HCT116 (cell line): ENCODE results near the gene EHD1. TPM values are rescaled to one million over a fixed set of nuclear protein-coding genes. Genes with fewer than 3 reads are reported as not detected.

Experiments
- ATAC-seq: fragments of 200-7000 bp; cut with Tn5 transposase; 2 replicates; pipeline ENCODE4 v1.9.1; 2020; ENCODE audit warnings: mild to moderate bottlenecking, moderate library complexity
- BruUV-seq: library from RNA; stranded (reverse); fragments of 400-500 nt; replicated peaks from 2 replicates; lab custom pipeline; 2021; lab: Mats Ljungman, UMichigan
- CTCF ChIA-PET: fragments of 300-600 bp; sonication (Branson Sonifier 250); formaldehyde crosslinking; loops from one replicate; lab custom pipeline; 2021; ENCODE audit warnings: antibody characterized with exemption; lab: Charles Lee
- POLR2A ChIA-PET: fragments of 300-600, 350-600 bp; sonication (Branson Sonifier 250); formaldehyde crosslinking; loops from one replicate; lab custom pipeline; 2021; ENCODE audit warnings: antibody characterized with exemption; lab: Charles Lee
- RAD21 ChIA-PET, 2 experiments: fragments of 300-600 bp; sonication (Branson Sonifier 250); formaldehyde crosslinking; loops; one replicate each; lab custom pipeline; 2023; ENCODE audit warnings: low total read pairs in 2 of 2; ENCODE audit not compliant: uncharacterized antibody in 2 of 2, unreplicated experiment in 2 of 2, low non-redundant PET in 1 of 2; lab: Charles Lee
- DNase-seq: peaks from one replicate; pipeline ENCODE4 v3.0.0-alpha.2; 2010; ENCODE audit warnings: low read depth, low spot score
- H2AFZ ChIP-seq: fragments of 200-600 bp; shearing (Covaris generic), sonication (generic); 2 replicates; pipeline ENCODE4 v1.6.1; 2017; ENCODE audit warnings: low read depth, mixed run types, mixed read lengths, antibody characterized with exemption, low read length; ENCODE audit not compliant: poor library complexity, severe bottlenecking
- H3K27ac ChIP-seq: 2 replicates; pipeline ENCODE4 v1.5.1; 2012; ENCODE audit warnings: low read depth, low read length
- H3K27me3 ChIP-seq: fragments of 200-600 bp; sonication (generic); 2 replicates; pipeline ENCODE4 v1.6.1; 2016; ENCODE audit warnings: mixed run types, low read length, mixed read lengths; ENCODE audit not compliant: insufficient read depth
- H3K36me3 ChIP-seq, 2 experiments: fragments of 200-500 bp in 1 of 2; fragments of 200-600 bp in 1 of 2; sonication (Bioruptor generic) in 1 of 2; sonication (generic) in 1 of 2; 2 replicates each; pipeline versions ENCODE4 v1.5.1 to v1.6.1; 2014 to 2016; ENCODE audit warnings: low read length in 2 of 2, inconsistent platforms in 1 of 2, mixed read lengths in 1 of 2, mixed run types in 1 of 2; ENCODE audit not compliant: insufficient read depth in 2 of 2, control insufficient read depth in 1 of 2
- H3K4me1 ChIP-seq, 2 experiments: fragments of 200-600 bp in 1 of 2; sonication (generic) in 1 of 2; 2 replicates each; pipeline versions ENCODE4 v1.5.1 to v1.6.1; 2012 to 2017; ENCODE audit warnings: low read length in 2 of 2, inconsistent platforms in 1 of 2, mild to moderate bottlenecking in 1 of 2, mixed read lengths in 1 of 2, mixed run types in 1 of 2, moderate library complexity in 1 of 2; ENCODE audit not compliant: insufficient read depth in 2 of 2, control insufficient read depth in 1 of 2
- H3K4me2 ChIP-seq: fragments of 200-600 bp; sonication (generic); 2 replicates; pipeline ENCODE4 v1.6.1; 2017; ENCODE audit warnings: mixed run types, low read length, mixed read lengths
- H3K4me3 ChIP-seq, 2 experiments: fragments of 200-600 bp in 1 of 2; sonication (generic) in 1 of 2; replicated peaks in 1 of 2; 2 replicates each; pipeline ENCODE4 v1.5.1; 2011 to 2016; ENCODE audit warnings: low read length in 2 of 2, control low read depth in 1 of 2, low read depth in 1 of 2, mild to moderate bottlenecking in 1 of 2, mixed read lengths in 1 of 2, mixed run types in 1 of 2
- H3K79me2 ChIP-seq: fragments of 200-600 bp; sonication (generic); 2 replicates; pipeline ENCODE4 v1.6.1; 2017; ENCODE audit warnings: mild to moderate bottlenecking, mixed run types, low read length, moderate library complexity, mixed read lengths; ENCODE audit not compliant: insufficient read depth
- H3K9ac ChIP-seq: fragments of 200-600 bp; sonication (generic); 2 replicates; pipeline ENCODE4 v1.6.1; 2016; ENCODE audit warnings: low read length, mixed read lengths
- H3K9me2 ChIP-seq: fragments of 200-600 bp; sonication (generic), shearing (Covaris generic); 2 replicates; pipeline ENCODE4 v1.6.1; 2017; ENCODE audit warnings: mixed run types, mild to moderate bottlenecking, moderate library complexity; ENCODE audit not compliant: insufficient read depth
- H3K9me3 ChIP-seq, 2 experiments: fragments of 200-500 bp in 1 of 2; fragments of 200-600 bp in 1 of 2; sonication (Bioruptor generic) in 1 of 2; sonication (generic) in 1 of 2; 2 replicates each; pipeline ENCODE4 v1.6.1; 2014 to 2017; ENCODE audit warnings: low read length in 2 of 2, mixed read lengths in 2 of 2, inconsistent platforms in 1 of 2, low read depth in 1 of 2, mild to moderate bottlenecking in 1 of 2, mixed run types in 1 of 2, moderate library complexity in 1 of 2; ENCODE audit not compliant: control insufficient read depth in 1 of 2, insufficient read depth in 1 of 2
- H4K20me1 ChIP-seq: fragments of 200-600 bp; sonication (generic), shearing (Covaris generic); 2 replicates; pipeline ENCODE4 v1.6.1; 2017; ENCODE audit warnings: mixed run types, mild to moderate bottlenecking, moderate library complexity; ENCODE audit not compliant: insufficient read depth
- CBX3 ChIP-seq: IDR thresholded peaks from 2 replicates; pipeline ENCODE4 v1.6.1; 2012; ENCODE audit warnings: low read depth
- CEBPB ChIP-seq: IDR thresholded peaks from 2 replicates; pipeline ENCODE4 v1.6.1; 2012; ENCODE audit warnings: low read depth
- EGR1 ChIP-seq: IDR thresholded peaks from 2 replicates; pipeline ENCODE4 v1.6.1; 2012; ENCODE audit warnings: low read depth
- EZH2 ChIP-seq: fragments of 200-600 bp; sonication (generic); IDR thresholded peaks from 2 replicates; pipeline ENCODE4 v1.6.1; 2017; ENCODE audit warnings: antibody characterized with exemption, mixed run types
- EZH2phosphoT487 ChIP-seq: fragments of 200-600 bp; IDR thresholded peaks from 2 replicates; pipeline ENCODE4 v1.6.1; 2018; ENCODE audit warnings: antibody characterized with exemption, borderline replicate concordance
- FOSL1 ChIP-seq: IDR thresholded peaks from 2 replicates; pipeline ENCODE4 v1.6.1; 2012; ENCODE audit warnings: low read depth
- MAX ChIP-seq: IDR thresholded peaks from 2 replicates; pipeline ENCODE4 v1.6.1; 2012
- POLR2A ChIP-seq: IDR thresholded peaks from 2 replicates; pipeline ENCODE4 v1.7.0; 2011; ENCODE audit warnings: borderline replicate concordance; ENCODE audit not compliant: insufficient read depth, insufficient read length; ENCODE audit errors: extremely low read depth
- POLR2AphosphoS5 ChIP-seq: IDR thresholded peaks from 2 replicates; pipeline ENCODE4 v1.6.1; 2011; ENCODE audit warnings: mild to moderate bottlenecking, low read depth, low read length, moderate library complexity
- REST ChIP-seq: IDR thresholded peaks from 2 replicates; pipeline ENCODE4 v1.6.1; 2012; ENCODE audit warnings: low read depth
- SIN3A ChIP-seq: IDR thresholded peaks from 2 replicates; pipeline ENCODE4 v1.6.1; 2012; ENCODE audit warnings: low read depth
- SP1 ChIP-seq: IDR thresholded peaks from 2 replicates; pipeline ENCODE4 v1.6.1; 2012; ENCODE audit warnings: low read depth
- SRF ChIP-seq: IDR thresholded peaks from 2 replicates; pipeline ENCODE4 v1.6.1; 2012; ENCODE audit warnings: low read depth
- TCF7L2 ChIP-seq: IDR thresholded peaks from 2 replicates; pipeline ENCODE4 v1.7.0; 2011; ENCODE audit warnings: borderline replicate concordance, inconsistent platforms; ENCODE audit not compliant: insufficient read depth, insufficient read length; ENCODE audit errors: extremely low read depth
- ZBTB33 ChIP-seq: IDR thresholded peaks from 2 replicates; pipeline ENCODE4 v1.6.1; 2011; ENCODE audit warnings: mild to moderate bottlenecking, low read length, moderate library complexity; ENCODE audit not compliant: insufficient replicate concordance; ENCODE audit errors: extremely low read depth
- ZFX ChIP-seq: fragments of 450-650 bp; IDR thresholded peaks from 2 replicates; pipeline ENCODE4 v1.6.1; 2017
- ZNF274 ChIP-seq: fragments of 200-500 bp; sonication (Bioruptor generic); IDR thresholded peaks from 2 replicates; pipeline ENCODE4 v1.6.1; 2014; ENCODE audit warnings: mild to moderate bottlenecking, low read depth, low read length, inconsistent platforms
- intact Hi-C: fragments of 100-400 bp; cut with micrococcal nuclease; formaldehyde crosslinking; loops from 2 replicates; pipeline ENCODE4 v1.10.0; 2022
- total RNA-seq: library from RNA; stranded (reverse); gene quantifications from one replicate; pipeline ENCODE4 v1.2.1, GENCODE V29; 2021; ENCODE audit not compliant: unreplicated experiment
- TF ChIP-seq, protein P1 (sequence below): IDR thresholded peaks from 2 replicates; pipeline ENCODE4 v1.6.1; 2012

EHD1 gene
- total RNA-seq, 1 experiment from 2014 or later: 48.1 TPM

GRCh38 chr11:64861227-64861975 lies 17.0 kb downstream of the EHD1 start:
- ChIA-PET POLR2A (interaction anchor here (2.9 kb wide), 1 partner anchor 16 kb away, joined by 12 read pairs; the partner anchor contains the start of gene EHD1), CTCF (interaction anchor here (0.6 to 1.2 kb wide), 3 partner anchors 12 to 26 kb away, joined by 3 read pairs; partner anchors contain the start of gene EHD1)
- H2AFZ ChIP-seq: no peak overlapping the region

More at GRCh38 chr11:64861227-64861975, 17.0 kb downstream of the EHD1 start:
- peaks cover 3 to 11% of the 10 kb centered on the region in 2 experiments; a peak in 1 of 4 replicates for H3K36me3 ChIP-seq
- peaks cover 20 to 79% of the 10 kb centered on the region in 2 experiments for H3K4me1 ChIP-seq
- RAD21 ChIA-PET: interaction anchor here in 1 of 2 experiments (0.8 kb wide), 1 partner anchor 15 kb away, joined by 3 read pairs; no protein-coding TSS in a partner anchor
- no peaks in the 10 kb centered on the region for H4K20me1 ChIP-seq
- no peaks in the 10 kb centered on the region for H3K9me3 ChIP-seq
- H3K4me3 ChIP-seq: no peak overlapping the region
- H3K4me2 ChIP-seq: 0 out of 2 replicates have a peak overlapping the region, but pooled peaks have one; percentile 8
- peaks cover 77% of the 10 kb centered on the region for H3K79me2 ChIP-seq
- DNase-seq: no peak
- TF ChIP-seq SRF (no peak), SIN3A (no peak), CEBPB (no peak), REST (no peak), ZNF274 (no peak), ZBTB33 (no peak), ZFX (no peak), CBX3 (no peak), SP1 (no peak), EGR1 (no peak), EZH2phosphoT487 (no peak), TCF7L2 (no peak), POLR2A (no peak), MAX (no peak), POLR2AphosphoS5 (no peak), FOSL1 (no peak), EZH2 (no peak)
- TF ChIP-seq, protein P1, sequence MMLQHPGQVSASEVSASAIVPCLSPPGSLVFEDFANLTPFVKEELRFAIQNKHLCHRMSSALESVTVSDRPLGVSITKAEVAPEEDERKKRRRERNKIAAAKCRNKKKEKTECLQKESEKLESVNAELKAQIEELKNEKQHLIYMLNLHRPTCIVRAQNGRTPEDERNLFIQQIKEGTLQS: no peak
- H3K27ac ChIP-seq: no peak overlapping the region
- no peaks in the 10 kb centered on the region for H3K27me3 ChIP-seq
- no peaks in the 10 kb centered on the region for H3K9me2 ChIP-seq
- no TSS peak for BruUV-seq
- no peak for ATAC-seq
- intact Hi-C loops: no loop called here
- H3K9ac ChIP-seq: no peak overlapping the region
